DMS 273 treated with DMSO at 0.1 percent for 48 hours (cell line): ENCODE results near the gene CCL27.
"Not testable (repeated sequence)": the region's sequence is repeated elsewhere in the genome, so short reads cannot be mapped to it uniquely, and the experiment has no call there.

ENCODE experiments used
- DNase-seq: peaks from one replicate; lab custom pipeline; 2025; lab: John Stamatoyannopoulos, UW

The CCL27 gene

GRCh38 chr9:34650816-34651215 is 11.6 kb downstream of the CCL27 start:
- no peak for DNase-seq

GRCh38 chr9:34648673-34649072 is 13.8 kb downstream of the CCL27 start:
- DNase-seq = no peak

GRCh38 chr9:34647651-34648050 is 14.8 kb downstream of the CCL27 start:
- no peak for DNase-seq

- DNase-seq = no peak
Measured at GRCh38 chr9:34647084-34647403, 15.4 kb downstream of the CCL27 start.

- peak; percentile 69 for DNase-seq
Measured at GRCh38 chr9:34646211-34647083, 16.0 kb downstream of the CCL27 start, which contains the start of gene GALT. Gene GALT, plus strand, starts transcription at chr9:34646675. Its CDS starts 30 bp downstream, at chr9:34646705.

GRCh38 chr9:34644766-34645314 is 17.6 kb downstream of the CCL27 start:
- no peak for DNase-seq

GRCh38 chr9:34642679-34643078 is 19.8 kb downstream of the CCL27 start:
- DNase-seq = no peak

- DNase-seq = not testable (repeated sequence)
Measured at GRCh38 chr9:34639322-34639721, 23.1 kb downstream of the CCL27 start.

GRCh38 chr9:34638138-34638445 is 24.4 kb downstream of the CCL27 start:
- no peak for DNase-seq

GRCh38 chr9:34637356-34638137 is 24.9 kb downstream of the CCL27 start, which contains the start of gene SIGMAR1:
Gene SIGMAR1, minus strand, starts transcription at chr9:34637787. Its CDS starts 90 bp downstream, at chr9:34637697.
- DNase-seq = peak; percentile 76

- DNase-seq = no peak
Measured at GRCh38 chr9:34636791-34637355, 25.6 kb downstream of the CCL27 start.

GRCh38 chr9:34635556-34635955 is 26.9 kb downstream of the CCL27 start:
- DNase-seq = no peak

GRCh38 chr9:34634551-34635248 is 27.8 kb downstream of the CCL27 start:
- DNase-seq = no peak

GRCh38 chr9:34633851-34634550 is 28.5 kb downstream of the CCL27 start:
- peak; percentile 34 for DNase-seq

GRCh38 chr9:34633166-34633565 is 29.3 kb downstream of the CCL27 start:
- DNase-seq = no peak

GRCh38 chr9:34630402-34631154 is 31.9 kb downstream of the CCL27 start:
- DNase-seq = no peak

GRCh38 chr9:34629491-34629808 is 33.0 kb downstream of the CCL27 start:
- DNase-seq = no peak

GRCh38 chr9:34628656-34629490 is 33.6 kb downstream of the CCL27 start, which contains the start of gene ARID3C:
Gene ARID3C, minus strand, starts transcription at chr9:34629066. Its CDS starts 1,052 bp downstream, at chr9:34628014.
- DNase-seq = no peak
